ENCODE measurements around the gene INVS. TPM values are rescaled to one million over a fixed set of nuclear protein-coding genes. Genes with fewer than 3 reads are reported as not detected.

The INVS gene
- total and polyA plus RNA-seq, 2 donors: 5.0 to 11.7 TPM

DNA sequence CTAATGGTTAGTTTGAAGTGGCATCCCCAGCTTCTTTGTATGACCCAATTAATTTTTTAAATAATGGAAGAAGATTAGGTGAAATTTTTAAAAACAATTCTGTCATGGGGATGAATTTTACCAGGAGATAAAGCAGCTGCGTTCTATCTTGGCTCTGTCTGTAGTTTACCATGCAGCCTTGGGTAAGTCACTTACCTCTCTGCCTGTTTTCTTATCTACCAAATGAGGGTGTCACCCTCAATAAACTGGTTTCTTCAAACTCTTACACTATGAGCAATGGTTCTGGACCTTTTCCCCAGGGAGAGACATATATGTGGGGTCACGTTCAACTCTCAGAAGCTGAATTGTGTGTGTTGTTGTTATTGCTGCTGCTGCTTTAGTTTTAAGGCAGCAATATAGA is 182.0 kb downstream of the INVS start:
- Histone ChIP-seq H3K9me3 (ENCODE audit: control insufficient read depth in 2 of 2, insufficient read depth in 1 of 2, low read length in 1 of 2) (peaks cover 0 to 1% of the 10 kb centered on the region in 2 donors), H3K36me3 (ENCODE audit: control insufficient read depth in 2 of 2, insufficient read depth in 2 of 2, low read length in 1 of 2) (peaks cover 19 to 20% of the 10 kb centered on the region in 2 donors), H3K4me3 (ENCODE audit: low read length in 2 of 2) (no peak overlapping the region), H3K27ac (ENCODE audit: low read depth in 1 of 2, low read length in 1 of 2) (no peak overlapping the region), H3K4me1 (ENCODE audit: control insufficient read depth in 2 of 2, insufficient read depth in 2 of 2, low read length in 2 of 2) (no peaks in the 10 kb centered on the region), H3K27me3 (ENCODE audit: control insufficient read depth in 2 of 2, insufficient read depth in 1 of 2, low read length in 1 of 2) (no peaks in the 10 kb centered on the region)
- WGBS: 98% methylated on average over 2 of the region's 2 CpGs
- no peak for DNase-seq (ENCODE audit: low read depth in 6 of 9, low spot score in 9 of 9)

GRCh38 chr9:100281676-100282387 is 182.8 kb downstream of the INVS start:
- Histone ChIP-seq H3K27me3 (ENCODE audit: control insufficient read depth in 2 of 2, insufficient read depth in 1 of 2, low read length in 1 of 2) (no peaks in the 10 kb centered on the region), H3K4me3 (ENCODE audit: low read length in 2 of 2) (no peak overlapping the region), H3K27ac (ENCODE audit: low read depth in 1 of 2, low read length in 1 of 2) (no peak overlapping the region), H3K9me3 (ENCODE audit: control insufficient read depth in 2 of 2, insufficient read depth in 1 of 2, low read length in 1 of 2) (peaks cover 0 to 1% of the 10 kb centered on the region in 2 donors), H3K36me3 (ENCODE audit: control insufficient read depth in 2 of 2, insufficient read depth in 2 of 2, low read length in 1 of 2) (peaks cover 20 to 23% of the 10 kb centered on the region in 2 donors), H3K4me1 (ENCODE audit: control insufficient read depth in 2 of 2, insufficient read depth in 2 of 2, low read length in 2 of 2) (no peaks in the 10 kb centered on the region)
- 95% methylated on average over 7 of the region's 7 CpGs for WGBS
- no peak for DNase-seq (ENCODE audit: low read depth in 6 of 9, low spot score in 9 of 9)

- no peak overlapping the region for H3K27ac ChIP-seq (ENCODE audit: low read depth in 1 of 2, low read length in 1 of 2)
- H3K36me3 ChIP-seq (ENCODE audit: control insufficient read depth in 2 of 2, insufficient read depth in 2 of 2, low read length in 1 of 2): peaks cover 19 to 24% of the 10 kb centered on the region in 2 donors
- no peak overlapping the region for H3K4me3 ChIP-seq (ENCODE audit: low read length in 2 of 2)
- no peaks in the 10 kb centered on the region for H3K27me3 ChIP-seq (ENCODE audit: control insufficient read depth in 2 of 2, insufficient read depth in 1 of 2, low read length in 1 of 2)
- DNase-seq (ENCODE audit: low read depth in 6 of 9, low spot score in 9 of 9): no peak
- 97% methylated on average over 4 of the region's 4 CpGs for WGBS
- H3K9me3 ChIP-seq (ENCODE audit: control insufficient read depth in 2 of 2, insufficient read depth in 1 of 2, low read length in 1 of 2): peaks cover 0 to 1% of the 10 kb centered on the region in 2 donors
- no peaks in the 10 kb centered on the region for H3K4me1 ChIP-seq (ENCODE audit: control insufficient read depth in 2 of 2, insufficient read depth in 2 of 2, low read length in 2 of 2)
Measured at GRCh38 chr9:100282388-100282719, 183.3 kb downstream of the INVS start.

- no peak overlapping the region for H3K27ac ChIP-seq (ENCODE audit: low read depth in 1 of 2, low read length in 1 of 2)
- no peak for DNase-seq (ENCODE audit: low read depth in 6 of 9, low spot score in 9 of 9)
- WGBS: 89% methylated on average over 7 of the region's 7 CpGs
- no peaks in the 10 kb centered on the region for H3K27me3 ChIP-seq (ENCODE audit: control insufficient read depth in 2 of 2, insufficient read depth in 1 of 2, low read length in 1 of 2)
- H3K4me3 ChIP-seq (ENCODE audit: low read length in 2 of 2): no peak overlapping the region
- no peaks in the 10 kb centered on the region for H3K4me1 ChIP-seq (ENCODE audit: control insufficient read depth in 2 of 2, insufficient read depth in 2 of 2, low read length in 2 of 2)
- H3K9me3 ChIP-seq (ENCODE audit: control insufficient read depth in 2 of 2, insufficient read depth in 1 of 2, low read length in 1 of 2): peaks cover 0 to 1% of the 10 kb centered on the region in 2 donors
- H3K36me3 ChIP-seq (ENCODE audit: control insufficient read depth in 2 of 2, insufficient read depth in 2 of 2, low read length in 1 of 2): peaks cover 23 to 27% of the 10 kb centered on the region in 2 donors
Measured at GRCh38 chr9:100284247-100284646, 185.2 kb downstream of the INVS start.

GRCh38 chr9:100285080-100285479 is 186.0 kb downstream of the INVS start:
- H3K27me3 ChIP-seq (ENCODE audit: control insufficient read depth in 2 of 2, insufficient read depth in 1 of 2, low read length in 1 of 2): no peaks in the 10 kb centered on the region
- no peak for DNase-seq (ENCODE audit: low read depth in 6 of 9, low spot score in 9 of 9)
- H3K27ac ChIP-seq (ENCODE audit: low read depth in 1 of 2, low read length in 1 of 2): no peak overlapping the region
- no peak overlapping the region for H3K4me3 ChIP-seq (ENCODE audit: low read length in 2 of 2)
- no peaks in the 10 kb centered on the region for H3K4me1 ChIP-seq (ENCODE audit: control insufficient read depth in 2 of 2, insufficient read depth in 2 of 2, low read length in 2 of 2)
- peaks cover 23 to 27% of the 10 kb centered on the region in 2 donors for H3K36me3 ChIP-seq (ENCODE audit: control insufficient read depth in 2 of 2, insufficient read depth in 2 of 2, low read length in 1 of 2)
- H3K9me3 ChIP-seq (ENCODE audit: control insufficient read depth in 2 of 2, insufficient read depth in 1 of 2, low read length in 1 of 2): peaks cover 0 to 1% of the 10 kb centered on the region in 2 donors

DNA sequence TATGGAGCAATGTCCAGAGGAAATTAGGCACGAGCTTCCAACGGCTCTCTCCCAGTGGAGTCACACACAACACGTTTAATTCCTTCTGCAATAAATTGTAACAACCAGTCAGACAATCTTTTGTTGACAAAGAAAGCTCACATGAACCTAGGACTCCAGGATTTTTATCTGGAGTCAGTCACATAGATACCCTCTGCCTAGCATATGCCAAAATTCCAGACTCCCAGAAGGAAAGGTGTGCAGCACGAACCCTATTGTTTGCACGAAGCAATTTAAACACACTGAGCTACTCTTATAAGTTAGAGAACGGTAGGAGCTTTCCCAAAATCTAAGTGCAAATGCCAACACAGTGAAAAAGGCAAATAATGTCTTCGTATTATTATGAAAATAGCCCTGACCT is 186.6 kb downstream of the INVS start:
- peaks cover 23 to 27% of the 10 kb centered on the region in 2 donors for H3K36me3 ChIP-seq (ENCODE audit: control insufficient read depth in 2 of 2, insufficient read depth in 2 of 2, low read length in 1 of 2)
- WGBS: 98% methylated on average over 7 of the region's 7 CpGs

DNA sequence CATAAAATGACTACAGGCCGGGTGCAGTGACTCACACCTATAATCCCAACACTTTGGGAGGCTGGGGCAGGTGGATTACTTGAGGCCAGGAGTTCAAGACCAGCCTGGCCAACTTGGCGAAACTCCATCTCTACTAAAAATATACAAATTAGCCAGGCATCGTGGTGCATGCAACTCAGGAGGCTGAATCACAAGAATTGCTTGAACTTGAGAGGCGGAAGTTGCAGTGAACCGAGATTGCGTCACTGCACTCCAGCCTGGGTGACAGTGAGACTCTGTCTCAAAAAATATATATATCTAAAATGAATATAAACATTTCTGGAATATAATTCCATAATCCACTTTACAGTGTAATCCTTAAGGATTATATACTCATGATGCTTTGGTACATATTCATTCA is 187.2 kb downstream of the INVS start:
- 98% methylated on average over 6 of the region's 6 CpGs for WGBS
- DNase-seq (ENCODE audit: low read depth in 6 of 9, low spot score in 9 of 9): no peak
- Histone ChIP-seq H3K4me3 (ENCODE audit: low read length in 2 of 2) (no peak overlapping the region), H3K4me1 (ENCODE audit: control insufficient read depth in 2 of 2, insufficient read depth in 2 of 2, low read length in 2 of 2) (no peaks in the 10 kb centered on the region), H3K36me3 (ENCODE audit: control insufficient read depth in 2 of 2, insufficient read depth in 2 of 2, low read length in 1 of 2) (peaks cover 23 to 27% of the 10 kb centered on the region in 2 donors), H3K9me3 (ENCODE audit: control insufficient read depth in 2 of 2, insufficient read depth in 1 of 2, low read length in 1 of 2) (peaks cover 0 to 1% of the 10 kb centered on the region in 2 donors), H3K27me3 (ENCODE audit: control insufficient read depth in 2 of 2, insufficient read depth in 1 of 2, low read length in 1 of 2) (no peaks in the 10 kb centered on the region), H3K27ac (ENCODE audit: low read depth in 1 of 2, low read length in 1 of 2) (no peak overlapping the region)

More for the DNA sequence above, 186.6 kb downstream of the INVS start:
- Histone ChIP-seq H3K27me3 (ENCODE audit: control insufficient read depth in 2 of 2, insufficient read depth in 1 of 2, low read length in 1 of 2) (no peaks in the 10 kb centered on the region), H3K4me3 (ENCODE audit: low read length in 2 of 2) (no peak overlapping the region), H3K27ac (ENCODE audit: low read depth in 1 of 2, low read length in 1 of 2) (no peak overlapping the region), H3K4me1 (ENCODE audit: control insufficient read depth in 2 of 2, insufficient read depth in 2 of 2, low read length in 2 of 2) (no peaks in the 10 kb centered on the region), H3K9me3 (ENCODE audit: control insufficient read depth in 2 of 2, insufficient read depth in 1 of 2, low read length in 1 of 2) (peaks cover 0 to 1% of the 10 kb centered on the region in 2 donors)
- DNase-seq (ENCODE audit: low read depth in 6 of 9, low spot score in 9 of 9): no peak

DNA sequence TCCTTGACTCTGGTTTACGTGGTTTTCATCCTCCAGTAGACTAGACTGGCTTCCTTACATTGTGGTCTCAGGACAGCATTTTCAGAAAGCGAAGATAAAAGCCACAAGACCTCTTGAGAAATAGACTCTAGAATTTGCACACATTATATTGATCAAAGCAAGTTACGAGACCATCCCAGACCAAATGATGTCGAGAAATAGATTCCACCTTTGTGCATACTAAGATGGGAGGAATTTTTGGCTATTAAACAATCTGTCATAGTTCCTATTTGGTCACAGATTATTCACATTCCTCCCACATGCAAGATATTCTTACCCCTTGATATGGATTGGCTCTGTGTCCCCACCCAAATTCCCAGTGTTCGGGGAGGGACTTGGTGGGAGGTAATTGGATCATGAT is 188.1 kb downstream of the INVS start:
- no peak overlapping the region for H3K27ac ChIP-seq (ENCODE audit: low read depth in 1 of 2, low read length in 1 of 2)
- H3K4me1 ChIP-seq (ENCODE audit: control insufficient read depth in 2 of 2, insufficient read depth in 2 of 2, low read length in 2 of 2): no peaks in the 10 kb centered on the region
- peaks cover 24 to 36% of the 10 kb centered on the region in 2 donors for H3K36me3 ChIP-seq (ENCODE audit: control insufficient read depth in 2 of 2, insufficient read depth in 2 of 2, low read length in 1 of 2)
- no peaks in the 10 kb centered on the region for H3K27me3 ChIP-seq (ENCODE audit: control insufficient read depth in 2 of 2, insufficient read depth in 1 of 2, low read length in 1 of 2)
- peaks cover 0 to 1% of the 10 kb centered on the region in 2 donors for H3K9me3 ChIP-seq (ENCODE audit: control insufficient read depth in 2 of 2, insufficient read depth in 1 of 2, low read length in 1 of 2)
- no peak for DNase-seq (ENCODE audit: low read depth in 6 of 9, low spot score in 9 of 9)
- no peak overlapping the region for H3K4me3 ChIP-seq (ENCODE audit: low read length in 2 of 2)
- WGBS: 96% methylated on average over 5 of the region's 5 CpGs

GRCh38 chr9:100290714-100291113 is 191.7 kb downstream of the INVS start:
- Histone ChIP-seq H3K27me3 (ENCODE audit: control insufficient read depth in 2 of 2, insufficient read depth in 1 of 2, low read length in 1 of 2) (no peaks in the 10 kb centered on the region), H3K4me1 (ENCODE audit: control insufficient read depth in 2 of 2, insufficient read depth in 2 of 2, low read length in 2 of 2) (no peaks in the 10 kb centered on the region), H3K4me3 (ENCODE audit: low read length in 2 of 2) (no peak overlapping the region), H3K9me3 (ENCODE audit: control insufficient read depth in 2 of 2, insufficient read depth in 1 of 2, low read length in 1 of 2) (no peaks in the 10 kb centered on the region), H3K36me3 (ENCODE audit: control insufficient read depth in 2 of 2, insufficient read depth in 2 of 2, low read length in 1 of 2) (peaks cover 30 to 51% of the 10 kb centered on the region in 2 donors), H3K27ac (ENCODE audit: low read depth in 1 of 2, low read length in 1 of 2) (no peak overlapping the region)
- 98% methylated on average over 4 of the region's 4 CpGs for WGBS
- no peak for DNase-seq (ENCODE audit: low read depth in 6 of 9, low spot score in 9 of 9)
